GM21515 (cell line): ENCODE results near the gene ZFYVE28.
"Not testable (repeated sequence)": the region's sequence is repeated elsewhere in the genome, so short reads cannot be mapped to it uniquely, and the experiment has no call there.

Experiments
- ATAC-seq: cut with Tn5 transposase; IDR thresholded peaks from one replicate; pipeline ENCODE4 v1.9.1; 2021; ENCODE audit not compliant: unreplicated experiment

Gene ZFYVE28

DNA sequence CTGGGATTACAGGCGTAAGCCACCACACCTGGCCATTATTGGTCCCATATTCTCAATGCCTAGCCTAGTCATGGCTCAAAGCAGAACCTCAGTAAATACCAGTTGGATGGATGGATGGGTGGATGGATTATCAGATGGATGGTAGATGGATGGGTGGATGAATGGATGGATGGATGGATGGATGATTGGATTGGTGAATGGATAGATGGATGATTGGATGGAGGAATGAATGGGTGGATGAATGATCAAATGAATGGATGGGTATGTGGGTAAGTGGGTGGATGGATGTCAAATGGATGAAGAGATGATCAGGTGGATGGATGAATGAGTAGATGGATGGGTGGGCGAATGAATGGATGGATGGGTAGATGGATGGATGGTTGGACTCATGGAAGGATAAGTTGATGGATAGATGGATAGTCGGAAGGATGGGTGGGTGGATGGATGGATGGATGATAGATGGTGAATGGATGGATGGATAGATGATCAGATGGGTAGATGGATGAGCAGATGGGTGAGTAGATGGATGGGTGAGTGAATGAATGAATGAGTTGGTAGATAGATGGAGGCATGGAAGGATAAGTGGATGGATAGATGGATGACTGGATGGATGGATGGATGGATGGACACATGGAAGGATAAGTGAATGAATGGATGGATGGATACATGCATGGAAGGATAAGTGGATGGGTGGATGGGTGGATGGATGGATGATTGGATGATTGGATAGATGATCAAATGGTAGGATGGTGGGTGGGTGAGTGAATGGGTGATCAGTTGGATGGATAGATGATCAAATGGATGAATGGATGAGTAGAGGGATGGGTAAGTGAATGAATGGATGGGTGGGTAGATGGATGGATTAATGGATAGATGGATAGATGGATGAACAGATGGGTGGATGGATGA, 28.5 kb upstream of the ZFYVE28 start:
- ATAC-seq, result no peak

GRCh38 chr4:2445571-2445970, 27.1 kb upstream of the ZFYVE28 start:
- no peak for ATAC-seq

- no peak for ATAC-seq
These were observed 26.7 kb upstream of the ZFYVE28 start for GRCh38 chr4:2445130-2445529.

DNA sequence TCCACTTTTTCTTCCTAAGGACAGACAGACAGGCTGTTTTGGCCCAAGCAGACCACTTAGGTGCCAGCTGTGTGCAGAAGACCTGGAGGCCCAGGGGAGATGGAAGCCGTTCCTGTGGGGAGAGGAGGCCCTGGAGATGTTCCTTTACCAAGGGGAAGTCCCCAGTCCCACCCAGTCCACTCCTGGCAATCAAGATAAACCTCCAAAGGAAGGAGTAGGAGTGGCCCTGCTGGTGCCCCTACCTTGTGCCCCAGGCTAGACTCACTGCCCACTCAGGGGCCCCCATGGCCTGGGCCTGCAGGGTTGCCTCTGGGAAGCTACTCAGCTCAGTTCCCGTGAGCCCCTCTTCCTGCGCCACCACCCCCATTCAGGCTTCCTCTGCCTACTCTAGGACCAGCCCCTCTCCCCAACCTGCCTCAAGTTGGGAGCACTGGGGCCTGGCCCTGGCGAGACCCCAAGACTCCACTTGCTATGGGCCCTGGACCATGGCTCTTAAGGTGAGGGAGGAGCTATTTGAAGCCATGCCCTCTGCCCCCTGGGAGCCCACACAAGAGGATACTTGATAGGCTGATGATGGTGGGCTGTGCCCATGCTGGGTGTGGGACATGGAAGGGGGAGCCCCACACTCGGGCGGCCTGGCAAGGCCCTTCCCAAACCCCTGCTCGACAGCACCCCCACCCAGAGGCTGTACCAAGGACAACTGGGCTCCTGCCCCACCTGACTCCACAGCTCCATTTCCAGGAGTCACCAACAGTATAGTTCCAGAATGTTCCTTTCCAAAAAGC, 25.7 kb upstream of the ZFYVE28 start:
- ATAC-seq, result no peak

- no peak for ATAC-seq
These were observed 24.8 kb upstream of the ZFYVE28 start for GRCh38 chr4:2443061-2443730.

- ATAC-seq, result no peak
These were observed 23.9 kb upstream of the ZFYVE28 start for GRCh38 chr4:2442175-2442993.

GRCh38 chr4:2441393-2442174, 23.1 kb upstream of the ZFYVE28 start:
- no peak for ATAC-seq

GRCh38 chr4:2438822-2439718, 20.6 kb upstream of the ZFYVE28 start:
- no peak for ATAC-seq

DNA sequence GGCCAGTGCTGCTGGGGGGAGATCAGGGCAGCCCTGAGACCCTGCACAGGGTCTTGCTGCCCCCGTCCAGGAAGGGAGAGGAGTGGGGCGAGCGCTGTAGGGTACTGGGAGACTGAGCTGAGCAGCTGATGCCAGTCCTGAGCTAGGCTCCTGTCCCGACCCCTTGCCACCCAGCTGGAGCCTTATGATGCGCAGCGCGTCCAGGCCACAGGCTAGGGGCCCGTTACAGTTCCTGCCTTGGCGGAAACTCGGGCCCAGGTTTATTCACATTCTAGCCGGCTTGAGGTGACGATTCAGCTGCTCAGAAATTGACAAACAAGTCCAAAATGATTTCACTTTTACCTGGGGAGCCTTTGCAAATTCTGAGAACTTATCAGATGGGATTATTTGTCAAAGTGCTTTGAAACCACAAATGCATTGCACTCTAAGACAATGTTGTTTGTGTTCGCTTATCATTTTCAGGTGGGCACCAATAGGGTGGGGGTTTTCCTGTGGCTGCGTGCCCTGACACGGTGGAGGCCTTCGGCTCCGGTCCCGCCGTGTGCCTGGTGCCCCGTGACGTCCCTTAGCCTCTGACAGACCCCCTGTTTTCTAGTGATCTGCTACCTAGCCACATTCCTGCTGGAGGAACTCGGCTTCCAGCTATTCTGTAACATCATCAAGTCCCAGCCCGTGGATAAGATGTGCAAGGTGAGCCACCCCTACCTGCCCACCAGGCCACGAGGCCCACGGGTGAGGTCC, 19.2 kb upstream of the ZFYVE28 start:
- ATAC-seq, result no peak

DNA sequence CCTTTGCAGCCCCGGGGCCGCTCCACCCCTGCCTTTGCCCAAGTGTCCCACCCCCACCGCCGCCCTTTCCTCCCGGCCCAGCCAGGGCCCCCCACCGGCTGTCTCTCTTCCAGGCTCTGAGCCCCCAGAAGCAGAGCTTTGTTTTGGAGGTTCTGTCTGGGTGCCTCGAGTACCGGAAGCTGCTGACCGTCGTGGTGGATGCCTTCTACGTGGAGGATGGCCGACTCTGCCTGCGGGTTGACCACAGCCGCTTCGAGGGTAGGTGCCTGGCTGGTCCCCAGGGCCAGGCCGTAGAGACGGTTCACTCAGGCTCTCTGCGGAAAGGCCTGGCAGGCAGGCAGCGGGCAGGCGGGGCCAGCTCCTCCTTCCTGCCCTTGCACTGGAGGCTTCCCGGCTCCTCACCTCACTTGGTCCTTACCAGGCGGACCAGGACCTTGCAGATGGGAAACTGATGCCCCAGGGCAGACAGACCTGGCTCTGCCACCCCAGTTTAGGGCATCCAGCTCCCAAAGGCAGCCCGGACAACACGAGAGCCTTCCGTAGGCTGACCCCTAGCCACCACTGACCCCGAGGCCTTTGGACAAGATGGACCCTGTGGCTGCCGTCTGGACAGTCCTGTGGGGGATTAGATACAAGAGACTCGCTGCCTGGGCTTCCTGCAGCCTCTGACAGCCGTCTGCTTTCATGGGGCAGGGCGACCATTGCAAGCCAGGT, 18.5 kb upstream of the ZFYVE28 start:
- no peak for ATAC-seq

DNA sequence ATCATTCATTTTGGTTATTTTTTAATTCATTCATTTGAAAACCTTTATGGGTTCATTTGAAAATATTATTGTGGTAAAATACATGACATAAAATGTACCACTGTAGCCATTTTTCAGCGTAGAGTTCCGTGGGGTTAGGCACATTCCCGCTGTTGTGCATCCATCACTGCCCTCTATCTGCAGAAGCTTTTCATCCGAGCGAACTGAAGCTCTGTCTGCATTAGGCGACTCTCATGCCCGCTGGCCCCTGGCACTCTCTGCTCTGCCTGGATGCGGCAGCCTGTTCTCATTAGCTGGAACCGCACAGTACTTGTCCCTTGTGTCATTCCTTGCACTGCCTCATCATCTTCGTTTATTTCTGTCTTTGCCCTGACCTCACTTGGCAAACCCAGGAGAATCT, 17.9 kb upstream of the ZFYVE28 start:
- ATAC-seq, result no peak

DNA sequence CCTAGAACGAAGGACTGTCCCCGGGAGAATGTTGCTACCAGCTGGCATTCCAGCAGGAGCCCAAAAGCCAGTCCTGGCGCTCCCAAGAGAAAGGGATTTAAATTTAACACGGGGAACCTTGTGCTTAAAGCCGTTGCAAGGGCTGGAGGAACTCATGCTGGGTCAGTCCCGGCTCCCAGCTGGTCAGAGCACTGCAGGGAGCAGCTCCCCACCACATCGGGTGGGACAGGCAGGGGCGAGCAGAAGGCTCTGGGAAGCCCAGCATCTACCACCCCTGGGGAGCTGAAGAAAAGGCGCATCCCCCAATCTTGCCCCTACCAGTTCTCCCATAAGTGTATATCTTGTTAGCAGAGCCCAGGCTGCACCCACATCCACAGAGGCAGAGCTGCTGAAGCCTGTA, 16.0 kb upstream of the ZFYVE28 start:
- no peak for ATAC-seq

- no peak for ATAC-seq
These were observed 15.3 kb upstream of the ZFYVE28 start for GRCh38 chr4:2433609-2434350.

GRCh38 chr4:2432991-2433530, 14.6 kb upstream of the ZFYVE28 start:
- no peak for ATAC-seq

DNA sequence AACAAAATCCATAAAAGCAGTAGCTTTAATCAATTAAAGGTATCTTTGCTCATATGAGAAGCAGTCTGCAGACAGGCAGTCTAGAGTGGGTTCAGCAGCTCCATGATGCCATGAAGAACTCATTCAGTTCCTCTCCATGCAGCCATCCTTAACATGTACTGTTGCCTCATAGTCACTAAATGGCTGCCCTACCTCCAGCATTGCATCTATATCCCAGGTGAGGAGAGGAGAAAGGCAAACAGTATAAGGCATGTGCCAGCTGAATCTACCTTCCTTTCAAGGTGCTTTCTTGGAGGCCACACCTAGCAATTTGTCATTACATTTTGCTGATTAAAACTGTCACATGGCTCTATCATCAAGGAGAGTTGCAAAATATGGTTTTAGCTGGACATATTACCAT, 13.6 kb upstream of the ZFYVE28 start:
- no peak for ATAC-seq

DNA sequence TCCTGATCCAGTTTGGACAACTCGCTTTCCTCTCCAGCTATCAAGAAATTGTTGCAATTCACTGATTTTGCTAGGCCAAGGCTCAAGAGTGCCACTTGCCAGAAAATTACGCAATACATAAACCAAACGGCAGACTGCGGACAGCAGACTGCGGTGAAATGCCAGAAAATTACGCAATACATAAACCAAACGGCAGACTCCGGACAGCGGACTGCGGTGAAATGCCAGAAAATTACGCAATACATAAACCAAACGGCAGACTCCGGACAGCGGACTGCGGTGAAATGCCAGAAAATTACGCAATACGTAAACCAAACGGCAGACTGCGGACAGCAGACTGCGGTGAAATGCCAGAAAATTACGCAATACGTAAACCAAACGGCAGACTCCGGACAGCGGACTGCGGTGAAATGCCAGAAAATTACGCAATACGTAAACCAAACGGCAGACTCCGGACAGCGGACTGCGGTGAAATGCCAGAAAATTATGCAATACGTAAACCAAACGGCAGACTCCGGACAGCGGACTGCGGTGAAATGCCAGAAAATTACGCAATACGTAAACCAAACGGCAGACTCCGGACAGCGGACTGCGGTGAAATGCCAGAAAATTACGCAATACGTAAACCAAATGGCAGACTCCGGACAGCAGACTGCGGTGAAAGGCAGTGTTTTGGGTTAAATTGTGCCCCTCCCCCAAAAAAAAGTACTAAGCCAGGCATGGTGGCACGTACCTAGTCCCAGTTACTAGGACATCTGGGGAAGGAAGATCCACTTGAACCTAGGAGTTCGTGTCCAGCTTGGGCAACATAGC, 11.7 kb upstream of the ZFYVE28 start:
- ATAC-seq, result not testable (repeated sequence)
